ENCODE measurements around the gene EME2.

Gene EME2

GRCh38 chr16:1743376-1744337 lies 29.0 kb upstream of the EME2 start:
- in situ Hi-C loops (cut with HindIII; ENCODE audit: low pct_ligation_motif_present, low pct_unique_long_range_greater_than_20kb, low sequenced_read_pairs): no loop called here
- DNase-seq: no peak

GRCh38 chr16:1744338-1744840 lies 28.2 kb upstream of the EME2 start:
- no peak for DNase-seq
- in situ Hi-C loops (cut with HindIII; ENCODE audit: low pct_ligation_motif_present, low pct_unique_long_range_greater_than_20kb, low sequenced_read_pairs): no loop called here

GRCh38 chr16:1745181-1745899 lies 27.3 kb upstream of the EME2 start:
- no peak for DNase-seq
- in situ Hi-C loops (cut with HindIII; ENCODE audit: low pct_ligation_motif_present, low pct_unique_long_range_greater_than_20kb, low sequenced_read_pairs): no loop called here

GRCh38 chr16:1745900-1746692 lies 26.5 kb upstream of the EME2 start:
- in situ Hi-C loops (cut with HindIII; ENCODE audit: low pct_ligation_motif_present, low pct_unique_long_range_greater_than_20kb, low sequenced_read_pairs): no loop called here
- no peak for DNase-seq

GRCh38 chr16:1746693-1747195 lies 25.9 kb upstream of the EME2 start:
- no peak for DNase-seq
- in situ Hi-C loops (cut with HindIII; ENCODE audit: low pct_ligation_motif_present, low pct_unique_long_range_greater_than_20kb, low sequenced_read_pairs): no loop called here

GRCh38 chr16:1747934-1748333 lies 24.7 kb upstream of the EME2 start:
- no peak for DNase-seq
- in situ Hi-C loops (cut with HindIII; ENCODE audit: low pct_ligation_motif_present, low pct_unique_long_range_greater_than_20kb, low sequenced_read_pairs): no loop called here

- in situ Hi-C loops (cut with HindIII; ENCODE audit: low pct_ligation_motif_present, low pct_unique_long_range_greater_than_20kb, low sequenced_read_pairs): no loop called here
- DNase-seq: no peak
These were observed 23.2 kb upstream of the EME2 start for GRCh38 chr16:1749152-1750117.

- DNase-seq: no peak
- in situ Hi-C loops (cut with HindIII; ENCODE audit: low pct_ligation_motif_present, low pct_unique_long_range_greater_than_20kb, low sequenced_read_pairs): no loop called here
These were observed 20.7 kb upstream of the EME2 start for GRCh38 chr16:1751946-1752345.

- in situ Hi-C loops (cut with HindIII; ENCODE audit: low pct_ligation_motif_present, low pct_unique_long_range_greater_than_20kb, low sequenced_read_pairs): no loop called here
- DNase-seq: no peak
These were observed 19.8 kb upstream of the EME2 start for GRCh38 chr16:1752853-1753252.

- in situ Hi-C loops (cut with HindIII; ENCODE audit: low pct_ligation_motif_present, low pct_unique_long_range_greater_than_20kb, low sequenced_read_pairs): no loop called here
- no peak for DNase-seq
These were observed 18.4 kb upstream of the EME2 start for GRCh38 chr16:1754204-1754603.

- in situ Hi-C loops (cut with HindIII; ENCODE audit: low pct_ligation_motif_present, low pct_unique_long_range_greater_than_20kb, low sequenced_read_pairs): no loop called here
- DNase-seq: no peak
These were observed 14.7 kb upstream of the EME2 start for GRCh38 chr16:1757714-1758461.

- DNase-seq: no peak
- in situ Hi-C loops (cut with HindIII; ENCODE audit: low pct_ligation_motif_present, low pct_unique_long_range_greater_than_20kb, low sequenced_read_pairs): no loop called here
These were observed 13.7 kb upstream of the EME2 start for GRCh38 chr16:1758923-1759322.

GRCh38 chr16:1759511-1759910 lies 13.1 kb upstream of the EME2 start:
- no peak for DNase-seq
- in situ Hi-C loops (cut with HindIII; ENCODE audit: low pct_ligation_motif_present, low pct_unique_long_range_greater_than_20kb, low sequenced_read_pairs): no loop called here

GRCh38 chr16:1760911-1761310 lies 11.7 kb upstream of the EME2 start:
- DNase-seq: no peak
- in situ Hi-C loops (cut with HindIII; ENCODE audit: low pct_ligation_motif_present, low pct_unique_long_range_greater_than_20kb, low sequenced_read_pairs): no loop called here

GRCh38 chr16:1761751-1762150 lies 10.9 kb upstream of the EME2 start:
- in situ Hi-C loops (cut with HindIII; ENCODE audit: low pct_ligation_motif_present, low pct_unique_long_range_greater_than_20kb, low sequenced_read_pairs): no loop called here
- DNase-seq: no peak

GRCh38 chr16:1762196-1762878 lies 10.3 kb upstream of the EME2 start:
- in situ Hi-C loops (cut with HindIII; ENCODE audit: low pct_ligation_motif_present, low pct_unique_long_range_greater_than_20kb, low sequenced_read_pairs): no loop called here
- DNase-seq: no peak
